NB4 (cell line): ENCODE data around the gene VPS54.

ENCODE experiments used
- MAX ChIP-seq: IDR thresholded peaks from 2 replicates; pipeline ENCODE4 v1.6.1; 2011; ENCODE audit warnings: low read depth, low read length
- POLR2A ChIP-seq: IDR thresholded peaks from 2 replicates; pipeline ENCODE4 v1.6.1; 2011; ENCODE audit warnings: mild to moderate bottlenecking; ENCODE audit not compliant: insufficient read length; ENCODE audit errors: extremely low read depth
- TF ChIP-seq, protein P1 (sequence below): IDR thresholded peaks from one replicate; pipeline ENCODE4 v1.5.1; 2012; ENCODE audit warnings: low read depth, low read length

DNA sequence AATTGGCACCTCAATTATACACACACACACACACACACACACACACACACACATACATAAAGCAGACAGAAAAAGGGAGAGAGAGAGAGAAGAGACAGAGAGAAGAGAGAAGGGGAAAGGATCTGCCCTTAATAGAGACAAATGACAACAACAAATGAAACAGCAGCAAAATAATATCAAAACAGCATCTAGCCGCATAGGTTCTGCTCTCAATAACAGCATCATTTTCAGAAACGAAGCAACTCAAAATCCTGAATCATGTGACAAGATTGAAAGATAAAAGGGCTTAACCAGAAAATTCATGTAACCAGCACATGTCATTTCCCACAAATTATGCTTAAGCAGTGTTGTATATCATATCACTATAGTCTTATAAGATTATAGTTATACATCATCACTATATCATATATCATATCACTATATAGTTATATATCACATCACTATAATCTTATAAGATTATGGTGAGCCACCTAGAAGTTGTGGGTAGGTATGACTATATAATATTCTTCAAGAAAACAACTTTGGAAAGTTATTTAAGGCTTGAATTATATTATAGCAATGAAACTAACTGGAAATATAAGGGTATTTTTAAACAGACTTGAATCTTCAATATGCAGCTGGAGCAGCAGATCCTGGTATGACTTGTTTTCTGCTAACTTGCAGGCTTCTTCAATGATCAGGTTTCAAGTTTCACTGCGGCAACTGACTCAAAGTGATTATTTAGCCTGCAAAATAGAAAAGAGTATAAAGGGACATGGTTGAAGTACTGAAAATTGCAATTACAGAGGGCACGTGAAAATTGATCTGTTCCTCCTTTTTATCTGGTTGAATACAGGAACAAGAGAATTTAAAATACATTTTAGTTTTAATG is 16.1 kb upstream of the VPS54 start:
- TF ChIP-seq, protein P1, sequence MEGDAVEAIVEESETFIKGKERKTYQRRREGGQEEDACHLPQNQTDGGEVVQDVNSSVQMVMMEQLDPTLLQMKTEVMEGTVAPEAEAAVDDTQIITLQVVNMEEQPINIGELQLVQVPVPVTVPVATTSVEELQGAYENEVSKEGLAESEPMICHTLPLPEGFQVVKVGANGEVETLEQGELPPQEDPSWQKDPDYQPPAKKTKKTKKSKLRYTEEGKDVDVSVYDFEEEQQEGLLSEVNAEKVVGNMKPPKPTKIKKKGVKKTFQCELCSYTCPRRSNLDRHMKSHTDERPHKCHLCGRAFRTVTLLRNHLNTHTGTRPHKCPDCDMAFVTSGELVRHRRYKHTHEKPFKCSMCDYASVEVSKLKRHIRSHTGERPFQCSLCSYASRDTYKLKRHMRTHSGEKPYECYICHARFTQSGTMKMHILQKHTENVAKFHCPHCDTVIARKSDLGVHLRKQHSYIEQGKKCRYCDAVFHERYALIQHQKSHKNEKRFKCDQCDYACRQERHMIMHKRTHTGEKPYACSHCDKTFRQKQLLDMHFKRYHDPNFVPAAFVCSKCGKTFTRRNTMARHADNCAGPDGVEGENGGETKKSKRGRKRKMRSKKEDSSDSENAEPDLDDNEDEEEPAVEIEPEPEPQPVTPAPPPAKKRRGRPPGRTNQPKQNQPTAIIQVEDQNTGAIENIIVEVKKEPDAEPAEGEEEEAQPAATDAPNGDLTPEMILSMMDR, result no peak
- TF ChIP-seq POLR2A, result no peak
- no peak for TF ChIP-seq MAX
